ENCODE data around the gene TFCP2L1.
"Not testable (repeated sequence)": the region's sequence is repeated elsewhere in the genome, so short reads cannot be mapped to it uniquely, and the experiment has no call there.

Gene TFCP2L1

GRCh38 chr2:121287956-121288355 is 3.0 kb upstream of the TFCP2L1 start:
- peaks cover 10% of the 10 kb centered on the region for H3K4me1 ChIP-seq (ENCODE audit: insufficient read depth, low read length)
- no peak overlapping the region for H3K9ac ChIP-seq (ENCODE audit: low read depth, low read length)
- H3K9me3 ChIP-seq (ENCODE audit: control insufficient read depth, insufficient read depth, low read length) = no peaks in the 10 kb centered on the region
- H3K36me3 ChIP-seq (ENCODE audit: insufficient read depth, low read length) = no peaks in the 10 kb centered on the region

DNA sequence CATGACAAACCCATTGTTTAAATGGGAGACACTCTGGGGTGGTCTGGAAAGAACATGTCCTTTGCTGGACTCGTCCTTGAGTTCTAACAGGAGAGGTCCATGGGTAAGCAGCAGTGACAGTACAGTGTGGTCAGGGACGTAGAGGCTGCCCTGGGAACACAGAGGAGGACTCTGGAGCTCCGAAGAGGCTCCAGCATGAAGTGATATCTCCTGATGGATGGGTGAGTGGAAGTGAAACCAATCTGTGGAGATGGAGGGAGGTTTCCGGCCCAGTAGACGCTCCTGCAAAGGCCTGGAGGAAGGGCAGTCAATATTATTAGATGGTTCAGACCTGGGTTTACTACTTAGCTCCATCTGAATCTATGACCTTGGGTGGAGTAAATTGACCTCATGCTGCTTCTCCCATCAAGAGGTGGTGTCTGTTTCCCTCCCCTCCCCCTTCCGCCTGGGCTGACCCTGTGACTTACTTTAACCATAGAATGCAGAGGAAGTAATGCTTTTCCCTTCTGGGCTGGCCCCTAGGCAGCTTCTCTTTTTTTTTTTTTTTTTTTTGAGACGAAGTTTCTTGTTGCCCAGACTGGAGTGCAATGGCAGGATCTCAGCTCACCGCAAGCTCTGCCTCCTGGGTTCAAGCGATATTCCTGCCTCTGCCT is 2.3 kb upstream of the TFCP2L1 start:
- Histone ChIP-seq H3K36me3 (ENCODE audit: insufficient read depth, low read length) (no peaks in the 10 kb centered on the region), H3K9ac (ENCODE audit: low read depth, low read length) (no peak overlapping the region), H3K4me1 (ENCODE audit: insufficient read depth, low read length) (peaks cover 10% of the 10 kb centered on the region), H3K9me3 (ENCODE audit: control insufficient read depth, insufficient read depth, low read length) (no peaks in the 10 kb centered on the region)

- Histone ChIP-seq H3K9me3 (ENCODE audit: control insufficient read depth, insufficient read depth, low read length) (no peaks in the 10 kb centered on the region), H3K36me3 (ENCODE audit: insufficient read depth, low read length) (no peaks in the 10 kb centered on the region), H3K4me1 (ENCODE audit: insufficient read depth, low read length) (peaks cover 10% of the 10 kb centered on the region), H3K9ac (ENCODE audit: low read depth, low read length) (no peak overlapping the region)
Measured at GRCh38 chr2:121286506-121286905, 1.5 kb upstream of the TFCP2L1 start.

DNA sequence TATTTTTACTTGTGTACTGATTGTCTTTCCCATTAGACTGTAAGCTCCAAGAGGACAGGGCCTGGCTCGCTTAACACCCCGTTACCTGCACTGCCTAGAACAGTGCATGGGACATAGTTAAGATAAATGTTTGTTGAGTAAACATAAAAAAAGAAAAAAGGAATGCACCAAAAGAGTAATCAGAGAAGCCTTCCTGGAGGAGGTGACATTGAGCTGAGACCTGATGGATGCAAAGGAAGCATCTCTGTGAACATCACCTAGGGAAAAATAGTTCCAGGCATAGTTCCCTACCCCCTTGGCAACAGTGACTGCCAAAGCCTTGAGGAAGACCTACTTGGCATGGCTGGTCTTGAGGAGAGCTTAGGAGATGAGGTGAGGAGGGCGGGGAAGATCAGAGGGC is 924 bp upstream of the TFCP2L1 start:
- Histone ChIP-seq H3K4me1 (ENCODE audit: insufficient read depth, low read length) (peaks cover 10% of the 10 kb centered on the region), H3K9ac (ENCODE audit: low read depth, low read length) (no peak overlapping the region), H3K9me3 (ENCODE audit: control insufficient read depth, insufficient read depth, low read length) (no peaks in the 10 kb centered on the region)

DNA sequence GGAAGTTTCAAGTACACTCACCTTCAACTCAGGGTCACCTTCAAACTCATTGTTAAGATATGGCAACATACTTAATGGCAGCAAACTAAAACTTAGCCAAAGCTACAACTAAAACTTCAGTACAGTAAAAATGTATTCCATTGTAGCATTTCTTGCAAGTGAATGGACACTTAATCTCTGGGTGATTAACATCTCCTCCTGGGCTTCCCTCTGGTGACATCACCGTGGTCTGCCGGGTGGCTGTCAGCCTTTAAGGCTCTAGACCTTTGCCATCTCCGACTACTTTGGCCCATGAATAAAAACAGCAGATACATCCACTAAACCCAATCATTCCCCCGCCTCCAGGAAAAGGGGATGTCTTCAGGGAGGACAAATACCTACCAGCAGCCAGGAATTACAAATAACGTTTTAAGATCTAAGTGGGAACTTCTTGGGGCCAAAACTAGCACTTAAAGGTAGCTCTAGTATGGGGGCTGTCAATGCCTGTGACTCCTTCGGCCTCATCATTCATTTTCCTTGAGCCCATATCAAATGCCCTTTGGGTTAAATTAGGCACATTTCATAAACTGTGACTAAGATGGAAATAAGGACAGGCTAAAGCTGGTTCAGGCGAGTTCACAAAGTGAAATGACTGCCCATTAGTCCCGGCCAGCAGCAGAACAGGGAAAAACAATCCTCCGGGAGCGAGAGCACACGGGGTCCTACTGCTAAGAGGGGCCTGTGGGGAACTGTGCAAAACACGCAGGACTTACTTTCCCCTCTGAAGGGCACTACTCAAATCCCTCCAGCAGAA is 1.1 kb downstream of the TFCP2L1 start:
- peak overlapping the region; percentile 81 for H3K9ac ChIP-seq (ENCODE audit: low read depth, low read length)
- no peaks in the 10 kb centered on the region for H3K36me3 ChIP-seq (ENCODE audit: insufficient read depth, low read length)
- H3K9me3 ChIP-seq (ENCODE audit: control insufficient read depth, insufficient read depth, low read length) = no peaks in the 10 kb centered on the region
- H3K4me1 ChIP-seq (ENCODE audit: insufficient read depth, low read length) = peaks cover 10% of the 10 kb centered on the region

More for the DNA sequence above, 924 bp upstream of the TFCP2L1 start:
- H3K36me3 ChIP-seq (ENCODE audit: insufficient read depth, low read length) = no peaks in the 10 kb centered on the region

DNA sequence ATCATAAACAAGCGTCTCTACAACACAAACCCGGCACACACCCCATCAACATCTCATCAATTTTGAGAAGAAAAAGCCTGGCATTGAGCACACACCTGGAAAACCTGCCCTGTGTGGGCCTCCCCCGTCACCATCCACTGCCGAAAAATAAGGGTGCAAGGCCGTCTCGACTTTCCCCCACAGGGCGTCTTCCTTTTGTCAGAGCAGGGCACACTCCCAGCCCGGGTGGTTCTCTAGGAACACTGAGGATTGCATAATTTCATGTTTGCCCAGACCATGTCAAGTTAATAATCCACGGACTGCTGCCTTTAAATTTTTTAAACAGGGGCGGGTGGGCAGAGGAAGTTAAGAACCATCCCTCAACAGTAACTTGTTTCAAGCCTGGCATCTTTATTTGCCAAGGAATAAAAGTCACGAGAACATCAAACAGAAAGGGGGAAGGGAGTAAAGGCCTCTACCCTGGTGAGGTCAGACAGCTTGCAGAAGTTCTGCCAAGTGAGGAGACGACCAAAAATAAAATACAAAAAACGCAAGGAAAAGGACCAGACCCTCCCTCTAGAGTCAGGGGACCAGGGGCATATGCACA is 2.1 kb downstream of the TFCP2L1 start:
- Histone ChIP-seq H3K4me1 (ENCODE audit: insufficient read depth, low read length) (peaks cover 10% of the 10 kb centered on the region), H3K9ac (ENCODE audit: low read depth, low read length) (no peak overlapping the region), H3K36me3 (ENCODE audit: insufficient read depth, low read length) (no peaks in the 10 kb centered on the region), H3K9me3 (ENCODE audit: control insufficient read depth, insufficient read depth, low read length) (no peaks in the 10 kb centered on the region)

DNA sequence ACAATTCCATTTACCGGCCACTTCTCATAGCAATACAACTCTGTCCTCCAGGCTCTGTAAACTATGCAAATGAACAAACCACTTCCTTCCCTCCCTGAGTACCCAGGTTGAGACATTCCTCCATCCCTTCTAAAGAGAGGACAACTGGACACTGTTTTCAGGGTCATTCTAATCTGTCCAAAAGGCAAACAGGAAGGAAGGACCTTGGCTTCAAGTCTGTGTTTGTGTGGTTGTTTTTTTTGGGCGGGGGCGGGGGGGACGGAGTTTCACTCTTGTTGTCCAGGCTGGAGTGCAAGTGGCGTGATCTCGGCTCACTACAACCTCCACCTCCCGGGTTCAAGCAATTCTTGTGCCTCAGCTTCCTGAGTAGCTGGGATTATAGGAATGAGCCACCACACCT is 3.3 kb downstream of the TFCP2L1 start:
- H3K4me1 ChIP-seq (ENCODE audit: insufficient read depth, low read length) = peaks cover 7% of the 10 kb centered on the region
- no peaks in the 10 kb centered on the region for H3K36me3 ChIP-seq (ENCODE audit: insufficient read depth, low read length)
- no peaks in the 10 kb centered on the region for H3K9me3 ChIP-seq (ENCODE audit: control insufficient read depth, insufficient read depth, low read length)
- H3K9ac ChIP-seq (ENCODE audit: low read depth, low read length) = no peak overlapping the region

DNA sequence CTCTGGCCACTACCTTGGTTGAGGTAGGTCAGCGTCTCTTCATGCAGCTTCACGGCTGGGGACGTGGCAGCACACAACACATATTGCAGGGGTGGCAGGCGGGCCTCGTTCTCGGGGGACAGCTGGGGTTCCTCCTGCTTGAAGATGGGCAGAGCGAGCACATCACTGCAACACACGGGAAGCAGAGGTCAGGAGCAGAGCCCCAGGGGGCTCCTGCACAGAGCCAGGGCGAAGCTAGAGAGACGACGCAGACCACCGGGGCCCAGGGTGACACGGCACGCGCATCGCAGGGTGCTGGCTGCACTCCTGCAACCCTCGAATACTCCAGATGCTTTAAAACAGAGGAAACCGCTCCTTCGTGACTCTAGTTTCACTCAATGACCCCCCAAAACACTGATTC is 3.9 kb downstream of the TFCP2L1 start:
- Histone ChIP-seq H3K9me3 (ENCODE audit: control insufficient read depth, insufficient read depth, low read length) (no peaks in the 10 kb centered on the region), H3K4me1 (ENCODE audit: insufficient read depth, low read length) (peaks cover 7% of the 10 kb centered on the region), H3K36me3 (ENCODE audit: insufficient read depth, low read length) (no peaks in the 10 kb centered on the region), H3K9ac (ENCODE audit: low read depth, low read length) (no peak overlapping the region)

- Histone ChIP-seq H3K36me3 (ENCODE audit: insufficient read depth, low read length) (no peaks in the 10 kb centered on the region), H3K4me1 (ENCODE audit: insufficient read depth, low read length) (peaks cover 7% of the 10 kb centered on the region), H3K9ac (ENCODE audit: low read depth, low read length) (no peak overlapping the region), H3K9me3 (ENCODE audit: control insufficient read depth, insufficient read depth, low read length) (no peaks in the 10 kb centered on the region)
Measured at GRCh38 chr2:121279476-121280220, 5.4 kb downstream of the TFCP2L1 start.

DNA sequence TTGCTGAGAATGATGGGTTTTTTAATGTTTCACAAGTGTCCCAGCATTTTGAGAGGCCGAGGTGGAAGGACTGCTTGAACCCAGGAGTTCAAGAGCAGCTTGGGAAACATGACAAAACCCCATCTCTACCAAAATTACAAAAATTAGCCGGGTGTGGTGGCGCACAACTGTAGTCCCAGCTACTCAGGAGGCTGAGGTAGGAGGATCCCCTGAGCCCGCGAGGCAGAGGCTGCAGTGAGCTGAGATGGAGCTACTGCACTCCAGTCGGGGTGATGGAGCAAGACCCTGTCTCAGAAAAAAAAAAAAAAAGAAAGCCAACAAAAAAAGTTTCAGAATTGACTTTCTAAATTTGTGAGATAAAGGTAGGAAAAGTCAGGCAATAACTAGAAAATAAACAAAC is 8.7 kb downstream of the TFCP2L1 start:
- no peaks in the 10 kb centered on the region for H3K4me1 ChIP-seq (ENCODE audit: insufficient read depth, low read length)
- no peaks in the 10 kb centered on the region for H3K36me3 ChIP-seq (ENCODE audit: insufficient read depth, low read length)
- H3K9me3 ChIP-seq (ENCODE audit: control insufficient read depth, insufficient read depth, low read length) = no peaks in the 10 kb centered on the region
- H3K9ac ChIP-seq (ENCODE audit: low read depth, low read length) = no peak overlapping the region

DNA sequence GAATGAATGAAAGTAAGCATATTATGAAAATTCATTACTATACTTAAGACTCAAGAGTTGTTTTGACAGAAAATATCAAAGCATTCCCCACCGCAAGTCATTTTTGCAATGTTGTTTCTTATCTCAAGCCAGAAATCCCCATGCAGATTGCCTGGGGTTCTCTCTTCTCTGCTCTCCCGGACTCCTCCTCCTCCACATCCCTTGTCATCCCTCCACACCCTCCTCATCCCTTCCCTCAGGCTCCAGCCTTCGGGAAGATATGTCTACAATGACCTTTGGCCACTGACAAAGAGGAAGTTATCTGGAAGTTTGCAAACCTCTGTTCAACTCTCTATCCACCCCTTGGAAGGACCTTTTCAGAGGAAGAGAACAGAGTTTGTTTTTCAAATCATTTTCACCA is 11.9 kb downstream of the TFCP2L1 start:
- H3K9me3 ChIP-seq (ENCODE audit: control insufficient read depth, insufficient read depth, low read length) = no peaks in the 10 kb centered on the region
- H3K4me1 ChIP-seq (ENCODE audit: insufficient read depth, low read length) = no peaks in the 10 kb centered on the region
- H3K9ac ChIP-seq (ENCODE audit: low read depth, low read length) = no peak overlapping the region
- H3K36me3 ChIP-seq (ENCODE audit: insufficient read depth, low read length) = no peaks in the 10 kb centered on the region

GRCh38 chr2:121272596-121272995 is 12.4 kb downstream of the TFCP2L1 start:
- Histone ChIP-seq H3K9ac (ENCODE audit: low read depth, low read length) (no peak overlapping the region), H3K9me3 (ENCODE audit: control insufficient read depth, insufficient read depth, low read length) (no peaks in the 10 kb centered on the region), H3K4me1 (ENCODE audit: insufficient read depth, low read length) (no peaks in the 10 kb centered on the region), H3K36me3 (ENCODE audit: insufficient read depth, low read length) (no peaks in the 10 kb centered on the region)

DNA sequence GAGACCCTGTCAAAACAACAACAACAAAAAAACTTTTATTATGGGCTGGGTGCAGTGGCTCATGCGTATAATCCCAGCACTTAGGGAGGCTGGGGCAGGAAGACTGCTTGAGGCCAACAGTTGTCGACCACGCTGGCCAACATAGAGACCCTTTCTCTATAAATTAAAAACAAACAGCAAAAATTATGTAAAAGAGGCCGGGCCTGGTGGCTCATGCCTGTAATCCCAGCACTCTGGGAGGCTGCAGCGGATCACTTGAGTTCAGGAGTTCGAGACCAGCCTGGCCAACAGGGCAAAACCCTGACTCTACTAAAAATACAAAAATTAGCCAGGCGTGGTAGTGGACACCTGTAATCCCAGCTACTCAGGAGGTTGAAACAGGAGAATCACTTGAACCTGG is 15.6 kb downstream of the TFCP2L1 start:
- not testable (repeated sequence) for H3K36me3 ChIP-seq (ENCODE audit: insufficient read depth, low read length); H3K4me1 ChIP-seq (ENCODE audit: insufficient read depth, low read length); H3K9ac ChIP-seq (ENCODE audit: low read depth, low read length); H3K9me3 ChIP-seq (ENCODE audit: control insufficient read depth, insufficient read depth, low read length)

GRCh38 chr2:121266543-121267106 is 18.4 kb downstream of the TFCP2L1 start:
- Histone ChIP-seq H3K9me3 (ENCODE audit: control insufficient read depth, insufficient read depth, low read length) (no peaks in the 10 kb centered on the region), H3K4me1 (ENCODE audit: insufficient read depth, low read length) (no peaks in the 10 kb centered on the region), H3K36me3 (ENCODE audit: insufficient read depth, low read length) (no peaks in the 10 kb centered on the region), H3K9ac (ENCODE audit: low read depth, low read length) (no peak overlapping the region)

Measured in ES-I3 (cell line).